ENCODE data around the gene KDELR3.
A peak's percentile ranks its signal among the peaks of the same experiment; 100 is the strongest.
"Not testable (repeated sequence)": the region's sequence is repeated elsewhere in the genome, so short reads cannot be mapped to it uniquely, and the experiment has no call there.

KDELR3 gene

GRCh38 chr22:38455076-38455529 lies 12.8 kb upstream of the KDELR3 start, which contains the start of gene KCNJ4:
KCNJ4 (minus strand) TSS chr22:38455199; CDS start chr22:38428132, 27,067 bp downstream.
- intact Hi-C loops (cut with DNase I), result no loop called here

DNA sequence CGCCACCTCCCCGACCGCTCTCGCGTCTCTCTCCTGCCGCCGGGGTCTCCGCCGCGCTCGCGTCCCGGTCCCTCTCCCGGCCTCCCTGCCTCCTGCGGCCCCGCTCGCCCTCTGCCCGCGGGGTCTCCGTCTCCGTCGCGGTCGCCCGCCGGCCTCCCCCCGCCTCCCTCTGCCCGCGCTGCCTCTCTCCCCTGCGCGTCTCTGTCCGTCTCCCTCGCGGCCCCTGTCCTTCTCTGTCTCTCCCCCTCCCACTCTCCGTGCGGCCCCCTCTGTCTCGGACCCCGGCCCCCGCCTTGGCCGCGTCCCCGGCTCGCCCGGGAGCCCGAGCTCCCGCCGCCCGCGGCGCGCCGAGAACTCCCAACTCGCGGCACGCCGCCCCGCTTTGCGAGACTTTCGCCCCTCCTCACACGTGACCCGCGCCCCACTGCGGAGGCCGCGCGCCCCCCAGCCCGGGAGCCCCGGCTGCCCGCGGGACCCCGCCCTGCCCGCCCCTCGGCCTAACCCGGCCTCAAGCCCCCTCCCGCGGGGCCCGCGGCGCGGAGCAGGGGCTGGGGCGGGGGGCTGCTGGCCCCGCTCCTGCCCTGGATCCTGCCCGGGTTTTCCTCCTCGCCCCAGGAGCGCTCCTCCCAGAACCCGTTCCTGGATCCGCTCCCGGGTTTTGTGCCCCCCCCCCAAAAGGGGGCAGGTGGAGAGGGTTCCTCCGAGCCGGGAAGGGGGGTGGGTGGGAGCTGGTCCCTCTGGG lies 12.2 kb upstream of the KDELR3 start:
- intact Hi-C loops (cut with DNase I), result no loop called here

More at GRCh38 chr22:38455076-38455529, 12.8 kb upstream of the KDELR3 start, which contains the start of gene KCNJ4:
- DNase-seq, result no peak

DNA sequence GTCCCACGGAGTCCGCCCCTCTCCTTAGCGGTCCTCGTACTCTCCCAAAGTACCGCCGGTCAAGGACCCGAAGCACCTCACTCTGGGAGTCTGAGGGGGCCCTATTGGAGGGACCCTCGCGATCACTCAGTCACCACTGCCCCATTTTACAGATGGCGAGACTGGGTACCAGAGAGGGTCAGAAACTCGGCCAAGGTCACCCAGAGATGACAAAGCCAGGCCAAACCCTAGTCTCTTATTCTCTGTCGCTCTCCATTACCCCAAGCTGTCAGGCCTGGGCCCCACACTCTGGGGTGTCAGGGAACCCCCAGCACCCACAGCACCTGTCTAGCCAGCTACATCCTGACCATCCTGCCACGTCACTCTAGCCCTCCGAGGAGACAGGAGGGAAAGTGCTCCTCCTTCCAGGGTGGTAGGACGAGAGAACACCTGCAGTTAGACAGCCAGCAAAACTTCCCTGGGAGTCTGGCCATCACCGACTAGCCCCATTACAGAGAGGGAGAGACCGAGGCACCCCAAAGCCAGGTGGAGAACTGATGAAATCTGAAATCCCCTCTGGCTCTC lies 11.5 kb upstream of the KDELR3 start:
- intact Hi-C loops (cut with DNase I), result no loop called here
- no peak for DNase-seq

More for the DNA sequence above, 12.2 kb upstream of the KDELR3 start:
- peak in 4 of 10 donors; percentile 56 to 88 (median 75) for DNase-seq

DNA sequence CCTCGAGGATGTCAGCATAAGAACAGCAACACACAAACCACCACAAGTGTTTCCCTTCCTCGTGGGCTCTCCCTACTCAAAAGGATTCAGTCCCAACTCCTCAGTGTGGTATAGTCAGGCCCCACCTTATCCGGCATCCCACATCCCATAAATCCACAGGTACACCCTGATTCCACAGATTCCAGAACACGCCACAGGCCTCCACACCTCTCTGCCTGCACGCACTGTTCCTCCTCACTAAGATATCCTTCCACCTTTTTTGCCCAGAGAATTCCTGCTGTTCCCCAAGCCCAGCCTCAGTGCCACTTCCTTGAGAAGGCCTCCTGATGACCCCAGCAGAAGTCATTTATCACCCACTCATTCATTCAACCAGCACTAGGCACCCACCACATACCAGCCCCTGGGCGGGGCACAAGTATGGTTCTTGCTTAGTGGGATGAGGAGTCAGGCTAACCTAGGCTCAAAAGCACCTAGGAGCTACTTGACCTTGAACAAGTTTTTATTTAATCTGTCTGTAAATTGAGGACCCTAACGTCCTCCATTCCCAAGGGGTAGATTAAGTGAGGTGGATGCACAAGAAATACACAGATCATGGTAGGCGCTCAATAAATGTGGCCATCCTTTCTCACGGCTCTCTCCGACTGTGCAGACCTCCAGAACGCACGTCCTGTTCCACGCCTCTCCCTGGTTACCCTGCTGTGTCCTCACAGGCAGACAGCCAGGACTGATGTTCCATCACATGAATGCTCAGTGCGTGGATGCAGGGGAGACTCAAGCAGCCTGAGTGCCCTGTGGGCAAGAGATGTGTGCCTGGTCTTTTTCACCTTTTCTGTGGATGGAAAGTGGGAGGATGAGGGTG lies 10.8 kb upstream of the KDELR3 start:
- intact Hi-C loops (cut with DNase I), result no loop called here
- DNase-seq, result peak in 4 of 10 donors; percentile 59 to 88 (median 80)

- intact Hi-C loops (cut with DNase I), result no loop called here
- DNase-seq, result peak in 2 of 10 donors; percentile 52 to 62
These were observed 7.5 kb upstream of the KDELR3 start for GRCh38 chr22:38460426-38460840.

DNA sequence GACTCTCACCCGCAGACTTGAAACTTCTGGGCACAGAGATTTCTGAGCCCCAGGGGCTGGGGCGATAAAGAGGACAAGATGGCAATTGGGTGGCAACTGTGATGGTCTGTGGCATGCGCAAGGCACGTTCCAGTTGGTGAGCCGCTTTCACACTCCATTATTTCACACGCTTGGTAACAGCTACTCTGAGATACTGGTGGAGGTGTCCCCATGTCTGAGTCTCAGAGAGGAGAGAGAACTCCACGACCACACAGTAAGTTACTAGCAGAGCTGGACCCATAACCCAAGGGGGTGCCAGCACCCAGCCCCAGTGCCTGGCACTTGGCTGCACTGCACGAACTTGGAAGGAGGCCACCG lies 6.9 kb upstream of the KDELR3 start:
- intact Hi-C loops (cut with DNase I), result no loop called here
- peak in 1 of 10 donors; percentile 68 for DNase-seq

- peak; percentile 74 to 97 (median 86) for DNase-seq
- intact Hi-C loops (cut with DNase I), result no loop called here
These were observed 6.3 kb upstream of the KDELR3 start for GRCh38 chr22:38461414-38462081.

GRCh38 chr22:38462960-38463784 lies 4.7 kb upstream of the KDELR3 start:
- intact Hi-C loops (cut with DNase I), result no loop called here
- peak in 3 of 10 donors; percentile 54 to 73 (median 66) for DNase-seq

GRCh38 chr22:38464992-38465672 lies 2.8 kb upstream of the KDELR3 start:
- DNase-seq, result peak in 2 of 10 donors; percentile 22 to 29
- intact Hi-C loops (cut with DNase I), result no loop called here

DNA sequence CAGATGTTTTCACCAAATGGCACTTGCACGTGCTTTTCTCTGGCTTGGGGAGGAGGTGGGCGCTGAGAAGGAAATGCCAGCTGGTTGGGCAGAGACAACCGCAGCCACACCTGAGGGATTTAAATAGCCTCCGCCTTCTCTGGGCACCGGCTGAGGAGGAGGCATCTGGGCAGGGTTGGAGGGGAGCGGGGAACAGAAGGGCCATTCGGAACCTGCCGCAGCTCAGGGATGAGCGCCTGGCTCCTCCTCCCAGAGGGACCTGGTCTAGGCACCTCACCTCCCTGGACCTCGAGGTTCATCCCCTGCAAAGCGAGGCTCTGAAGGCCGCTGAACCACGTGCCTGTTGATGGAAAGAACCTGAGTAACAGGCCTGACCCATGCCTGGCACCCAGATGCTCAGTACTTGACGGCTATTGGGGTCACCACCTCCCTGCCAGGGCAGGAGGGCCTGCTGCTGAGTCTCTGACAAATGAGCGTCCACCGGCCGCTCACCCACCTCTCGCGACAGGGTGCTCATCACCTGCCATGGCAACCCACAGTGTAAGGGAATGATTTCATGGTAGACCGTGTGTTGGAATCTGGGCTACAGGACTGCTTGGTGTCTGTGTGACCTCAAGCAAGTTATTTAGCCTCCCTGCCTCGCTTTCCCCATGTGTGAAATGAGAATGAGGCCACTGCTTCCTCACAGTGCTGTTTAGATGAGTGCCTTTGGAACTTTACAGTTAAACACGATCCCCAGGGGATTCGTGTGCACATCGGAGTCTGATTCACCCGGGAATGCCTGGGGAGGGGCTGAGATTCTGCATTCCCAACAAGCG lies 2.0 kb upstream of the KDELR3 start:
- peak in 2 of 10 donors; percentile 73 to 80 for DNase-seq
- intact Hi-C loops (cut with DNase I), result no loop called here

GRCh38 chr22:38467438-38467903 lies 425 bp upstream of the KDELR3 start:
- peak in 4 of 10 donors; percentile 13 to 76 (median 64) for DNase-seq
- intact Hi-C loops (cut with DNase I), result no loop called here

DNA sequence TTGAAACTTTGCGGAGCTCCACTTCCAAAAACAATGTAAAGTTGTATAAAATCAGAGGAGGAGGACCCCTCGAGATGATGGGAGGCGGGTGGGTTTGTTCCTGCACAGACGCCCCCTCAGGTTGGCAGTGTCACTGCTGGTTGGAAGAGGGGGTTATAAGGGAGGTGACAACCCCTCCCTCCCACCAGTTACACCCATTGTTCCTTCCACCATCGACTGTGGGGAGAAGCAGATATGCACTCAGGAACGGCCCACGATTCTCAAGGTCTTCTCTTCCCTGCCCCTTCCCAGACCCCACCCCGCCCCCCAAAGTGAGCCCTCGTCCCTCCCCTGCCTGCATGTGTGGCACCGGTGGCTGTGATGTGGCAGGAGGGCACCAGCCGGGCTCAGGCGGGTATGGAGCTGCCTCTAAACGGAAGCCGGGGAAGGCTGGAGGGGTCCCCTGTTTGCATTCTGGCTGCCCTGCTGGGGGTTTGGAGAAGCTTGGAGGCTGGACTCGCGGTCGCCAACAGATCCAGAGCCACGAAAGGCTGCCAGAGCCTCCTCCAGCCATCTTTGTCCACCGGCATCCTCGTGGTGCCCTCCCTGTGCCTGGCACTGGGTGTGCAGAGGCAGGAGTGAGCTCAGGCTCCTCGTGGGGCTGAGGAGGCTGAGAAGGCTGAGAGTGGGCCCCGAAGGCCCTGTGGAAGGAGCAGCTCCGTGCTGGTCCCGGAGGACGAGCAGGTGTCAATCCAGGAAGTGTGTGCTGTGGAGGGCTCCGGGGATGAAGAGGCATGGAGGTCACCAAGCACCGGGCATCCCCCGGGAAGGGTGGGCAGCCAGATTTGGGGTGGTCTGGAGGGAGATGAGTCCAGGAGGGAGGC lies 778 bp downstream of the KDELR3 start:
- intact Hi-C loops (cut with DNase I), result no loop called here
- peak in 2 of 10 donors; percentile 12 to 67 for DNase-seq

- DNase-seq, result peak in 3 of 10 donors; percentile 4 to 81 (median 78)
- intact Hi-C loops (cut with DNase I), result no loop called here
These were observed 1.4 kb downstream of the KDELR3 start for GRCh38 chr22:38469306-38469781.

- intact Hi-C loops (cut with DNase I), result not testable (repeated sequence)
- DNase-seq, result peak in 2 of 10 donors; percentile 49 to 62
These were observed 2.3 kb downstream of the KDELR3 start for GRCh38 chr22:38470179-38470578.

GRCh38 chr22:38471237-38471636 lies 3.3 kb downstream of the KDELR3 start:
- peak in 2 of 10 donors; percentile 22 to 48 for DNase-seq
- intact Hi-C loops (cut with DNase I), result no loop called here

GRCh38 chr22:38474003-38474607 lies 6.2 kb downstream of the KDELR3 start:
- intact Hi-C loops (cut with DNase I), result no loop called here
- DNase-seq, result peak in 4 of 10 donors; percentile 68 to 90 (median 87)

Data from posterior cingulate gyrus (tissue), 11 donors.